AG09309 (cell line): ENCODE data around the gene EIF4E.
"Not testable (repeated sequence)": the region's sequence is repeated elsewhere in the genome, so short reads cannot be mapped to it uniquely, and the experiment has no call there.

Source experiments
- DNase-seq: peaks from one replicate; pipeline ENCODE4 v3.0.0-alpha.2; 2010; ENCODE audit warnings: low read depth
- H3K4me3 ChIP-seq: 2 replicates; pipeline ENCODE4 v1.5.1; 2011; ENCODE audit warnings: mild to moderate bottlenecking, low read depth, low read length, moderate library complexity; ENCODE audit not compliant: control insufficient read depth
- CTCF ChIP-seq: IDR thresholded peaks from 2 replicates; pipeline ENCODE4 v1.5.1; 2011; ENCODE audit warnings: mild to moderate bottlenecking, low read depth, low read length, inconsistent platforms; ENCODE audit not compliant: insufficient read depth, control insufficient read depth; ENCODE audit errors: missing control alignments

The EIF4E gene

GRCh38 chr4:98919996-98920395 is 8.9 kb downstream of the EIF4E start:
- DNase-seq = no peak
- no peak overlapping the region for H3K4me3 ChIP-seq
- TF ChIP-seq CTCF = no peak

- not testable (repeated sequence) for DNase-seq, H3K4me3 ChIP-seq
Measured at GRCh38 chr4:98910728-98911127, 18.2 kb downstream of the EIF4E start.

GRCh38 chr4:98909646-98910401 is 19.1 kb downstream of the EIF4E start:
- no peak for TF ChIP-seq CTCF
- no peak overlapping the region for H3K4me3 ChIP-seq
- peak; percentile 14 for DNase-seq

GRCh38 chr4:98908703-98909262 is 20.1 kb downstream of the EIF4E start:
- DNase-seq = no peak
- no peak overlapping the region for H3K4me3 ChIP-seq
- TF ChIP-seq CTCF = no peak

- H3K4me3 ChIP-seq = no peak overlapping the region
- DNase-seq = no peak
- no peak for TF ChIP-seq CTCF
Measured at GRCh38 chr4:98908182-98908581, 20.8 kb downstream of the EIF4E start.

- DNase-seq = no peak
- TF ChIP-seq CTCF = no peak
- H3K4me3 ChIP-seq = no peak overlapping the region
Measured at GRCh38 chr4:98905839-98906238, 23.1 kb downstream of the EIF4E start.

- no peak overlapping the region for H3K4me3 ChIP-seq
- DNase-seq = no peak
- TF ChIP-seq CTCF = no peak
Measured at GRCh38 chr4:98905297-98905696, 23.6 kb downstream of the EIF4E start.
